ENCODE results near the gene GJD3.

Gene GJD3

DNA sequence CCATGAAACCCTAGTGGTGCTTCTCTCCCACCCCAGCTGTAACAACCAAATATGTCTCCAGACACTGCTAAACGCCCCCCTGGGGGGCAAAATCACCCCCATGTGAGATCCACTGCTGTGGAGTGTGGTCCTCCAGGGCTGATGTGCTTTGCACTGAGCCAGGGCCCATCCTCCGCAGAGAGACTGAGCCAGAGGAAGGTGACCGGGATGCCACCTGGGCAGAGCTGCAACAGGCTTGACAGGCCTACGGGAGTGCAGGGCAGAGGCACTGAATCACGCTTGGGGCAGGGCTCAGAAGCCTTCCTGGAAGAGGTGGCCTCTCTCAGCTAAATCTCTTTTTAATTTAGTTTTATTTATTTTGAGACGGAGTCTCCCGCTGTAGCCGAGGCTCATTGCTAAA lies 4.4 kb downstream of the GJD3 start:
- no peak for DNase-seq (ENCODE audit: low read depth)
- TF ChIP-seq, protein P1, sequence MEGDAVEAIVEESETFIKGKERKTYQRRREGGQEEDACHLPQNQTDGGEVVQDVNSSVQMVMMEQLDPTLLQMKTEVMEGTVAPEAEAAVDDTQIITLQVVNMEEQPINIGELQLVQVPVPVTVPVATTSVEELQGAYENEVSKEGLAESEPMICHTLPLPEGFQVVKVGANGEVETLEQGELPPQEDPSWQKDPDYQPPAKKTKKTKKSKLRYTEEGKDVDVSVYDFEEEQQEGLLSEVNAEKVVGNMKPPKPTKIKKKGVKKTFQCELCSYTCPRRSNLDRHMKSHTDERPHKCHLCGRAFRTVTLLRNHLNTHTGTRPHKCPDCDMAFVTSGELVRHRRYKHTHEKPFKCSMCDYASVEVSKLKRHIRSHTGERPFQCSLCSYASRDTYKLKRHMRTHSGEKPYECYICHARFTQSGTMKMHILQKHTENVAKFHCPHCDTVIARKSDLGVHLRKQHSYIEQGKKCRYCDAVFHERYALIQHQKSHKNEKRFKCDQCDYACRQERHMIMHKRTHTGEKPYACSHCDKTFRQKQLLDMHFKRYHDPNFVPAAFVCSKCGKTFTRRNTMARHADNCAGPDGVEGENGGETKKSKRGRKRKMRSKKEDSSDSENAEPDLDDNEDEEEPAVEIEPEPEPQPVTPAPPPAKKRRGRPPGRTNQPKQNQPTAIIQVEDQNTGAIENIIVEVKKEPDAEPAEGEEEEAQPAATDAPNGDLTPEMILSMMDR (conservative IDR thresholded peaks at IDR 0.05; ENCODE audit: low read depth, low read length): no peak
- no peak overlapping the region for H3K4me3 ChIP-seq (ENCODE audit: low read depth, low read length)

DNA sequence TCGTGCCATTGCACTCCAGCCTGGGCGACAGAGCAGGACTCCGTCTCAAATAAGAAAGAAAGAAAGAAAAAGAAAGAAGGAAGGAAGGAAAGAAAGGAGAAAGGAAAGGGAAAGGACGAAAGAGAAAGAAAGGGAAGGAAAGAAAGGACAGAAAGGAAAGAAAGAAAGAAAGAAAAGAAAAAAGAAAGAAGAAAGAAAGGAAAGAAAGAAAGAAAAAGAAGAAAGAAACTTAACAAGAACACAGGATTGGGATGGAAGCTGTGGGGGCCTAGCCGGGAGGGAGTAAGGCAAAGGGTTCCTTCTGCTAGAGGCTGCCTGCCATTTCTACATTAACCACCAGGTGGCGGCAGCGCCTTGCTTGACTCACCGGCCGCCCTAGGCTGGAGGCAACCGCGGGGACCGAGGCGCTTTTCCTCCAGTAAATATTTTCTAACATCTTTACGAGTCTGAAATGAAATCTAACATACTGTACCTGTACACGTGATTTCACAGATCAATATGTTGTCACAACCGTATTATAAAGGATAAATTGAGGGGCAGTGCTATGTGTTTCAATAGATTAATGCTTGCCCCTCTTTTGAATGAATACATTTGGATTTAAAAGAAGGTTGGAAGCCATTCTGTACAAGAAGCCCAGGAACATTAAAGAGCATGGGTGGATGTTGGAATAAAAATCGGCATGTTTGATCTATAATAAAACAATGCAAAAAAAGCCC lies 6.1 kb downstream of the GJD3 start:
- peak overlapping the region; percentile 8 for H3K4me3 ChIP-seq (ENCODE audit: low read depth, low read length)
- peak; percentile 90 for DNase-seq (ENCODE audit: low read depth)
- TF ChIP-seq, protein P1 (conservative IDR thresholded peaks at IDR 0.05; ENCODE audit: low read depth, low read length): peak; percentile 96

DNA sequence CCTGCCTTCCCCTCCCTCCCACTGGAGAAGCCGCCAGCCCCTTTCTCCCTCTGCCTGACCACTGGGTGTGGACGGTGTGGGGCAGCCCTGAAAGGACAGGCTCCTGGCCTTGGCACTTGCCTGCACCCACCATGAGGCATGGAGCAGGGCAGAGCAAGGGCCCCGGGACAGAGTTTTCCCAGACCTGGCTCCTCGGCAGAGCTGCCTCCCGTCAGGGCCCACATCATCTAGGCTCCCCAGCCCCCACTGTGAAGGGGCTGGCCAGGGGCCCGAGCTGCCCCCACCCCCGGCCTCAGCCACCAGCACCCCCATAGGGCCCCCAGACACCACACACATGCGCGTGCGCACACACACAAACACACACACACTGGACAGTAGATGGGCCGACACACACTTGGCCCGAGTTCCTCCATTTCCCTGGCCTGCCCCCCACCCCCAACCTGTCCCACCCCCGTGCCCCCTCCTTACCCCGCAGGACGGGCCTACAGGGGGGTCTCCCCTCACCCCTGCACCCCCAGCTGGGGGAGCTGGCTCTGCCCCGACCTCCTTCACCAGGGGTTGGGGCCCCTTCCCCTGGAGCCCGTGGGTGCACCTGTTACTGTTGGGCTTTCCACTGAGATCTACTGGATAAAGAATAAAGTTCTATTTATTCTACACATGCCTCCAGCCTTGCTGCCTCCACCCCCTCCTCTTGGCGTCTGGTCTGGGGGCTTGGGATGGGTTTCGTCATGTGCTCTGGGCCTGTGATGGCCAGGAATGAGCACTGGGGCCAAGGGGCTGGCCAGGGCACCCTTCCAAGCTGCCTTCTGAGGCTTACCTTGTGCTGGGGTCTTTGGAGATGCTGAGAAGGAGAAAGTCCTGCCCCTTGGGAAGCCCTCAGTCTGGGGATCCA lies 7.3 kb downstream of the GJD3 start:
- no peak overlapping the region for H3K4me3 ChIP-seq (ENCODE audit: low read depth, low read length)
- TF ChIP-seq, protein P1 (conservative IDR thresholded peaks at IDR 0.05; ENCODE audit: low read depth, low read length): no peak
- DNase-seq (ENCODE audit: low read depth): no peak

DNA sequence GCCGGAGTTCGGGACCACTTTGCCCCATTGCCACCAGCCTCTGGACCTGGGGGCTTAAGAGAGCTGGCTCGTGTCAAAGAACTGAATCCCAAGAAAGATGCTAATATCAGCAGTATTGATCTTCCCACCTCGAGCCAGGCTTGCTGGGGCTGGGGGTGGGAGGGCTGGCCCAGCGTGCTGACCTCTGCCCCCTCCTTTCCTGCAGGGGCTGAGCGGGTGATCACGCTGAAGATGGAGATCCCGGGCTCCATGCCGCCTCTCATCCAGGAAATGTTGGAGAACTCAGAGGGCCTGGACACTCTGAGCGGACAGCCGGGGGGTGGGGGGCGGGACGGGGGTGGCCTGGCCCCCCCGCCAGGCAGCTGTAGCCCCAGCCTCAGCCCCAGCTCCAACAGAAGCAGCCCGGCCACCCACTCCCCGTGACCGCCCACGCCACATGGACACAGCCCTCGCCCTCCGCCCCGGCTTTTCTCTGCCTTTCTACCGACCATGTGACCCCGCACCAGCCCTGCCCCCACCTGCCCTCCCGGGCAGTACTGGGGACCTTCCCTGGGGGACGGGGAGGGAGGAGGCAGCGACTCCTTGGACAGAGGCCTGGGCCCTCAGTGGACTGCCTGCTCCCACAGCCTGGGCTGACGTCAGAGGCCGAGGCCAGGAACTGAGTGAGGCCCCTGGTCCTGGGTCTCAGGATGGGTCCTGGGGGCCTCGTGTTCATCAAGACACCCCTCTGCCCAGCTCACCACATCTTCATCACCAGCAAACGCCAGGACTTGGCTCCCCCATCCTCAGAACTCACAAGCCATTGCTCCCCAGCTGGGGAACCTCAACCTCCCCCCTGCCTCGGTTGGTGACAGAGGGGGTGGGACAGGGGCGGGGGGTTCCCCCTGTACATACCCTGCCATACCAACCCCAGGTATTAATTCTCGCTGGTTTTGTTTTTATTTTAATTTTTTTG lies 8.5 kb downstream of the GJD3 start:
- TF ChIP-seq, protein P1 (conservative IDR thresholded peaks at IDR 0.05; ENCODE audit: low read depth, low read length): no peak
- no peak for DNase-seq (ENCODE audit: low read depth)
- H3K4me3 ChIP-seq (ENCODE audit: low read depth, low read length): no peak overlapping the region

DNA sequence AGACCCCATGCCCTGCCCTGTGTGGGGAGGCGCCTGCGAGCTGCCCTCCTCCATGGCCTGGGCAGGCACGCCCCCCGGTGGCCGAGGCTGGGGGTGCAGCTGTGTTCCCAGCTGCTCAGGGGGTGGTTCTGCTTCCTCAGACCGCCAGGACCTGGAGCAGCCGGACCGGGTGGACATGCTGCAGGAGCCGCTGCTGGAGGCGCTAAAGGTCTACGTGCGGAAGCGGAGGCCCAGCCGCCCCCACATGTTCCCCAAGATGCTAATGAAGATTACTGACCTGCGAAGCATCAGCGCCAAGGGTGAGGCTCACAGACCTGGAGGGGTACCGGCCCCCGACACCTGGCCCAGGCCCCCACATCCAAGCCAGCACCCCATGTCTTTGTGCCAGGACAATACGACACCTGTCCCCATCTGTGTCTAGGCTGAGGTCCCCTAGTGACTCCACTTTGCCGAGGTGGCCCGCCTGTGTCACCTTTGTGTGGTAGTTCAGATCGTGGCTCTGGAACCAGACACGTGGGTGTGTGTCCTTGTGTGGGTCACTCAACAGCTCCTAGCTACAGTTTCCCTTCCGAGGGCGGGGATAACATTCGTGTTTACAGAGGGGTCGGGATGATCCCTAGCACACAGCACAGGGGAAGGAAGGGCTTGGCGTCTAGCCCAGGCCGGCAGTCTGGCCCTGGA lies 9.3 kb downstream of the GJD3 start:
- DNase-seq (ENCODE audit: low read depth): peak; percentile 66
- H3K4me3 ChIP-seq (ENCODE audit: low read depth, low read length): no peak overlapping the region
- TF ChIP-seq, protein P1 (conservative IDR thresholded peaks at IDR 0.05; ENCODE audit: low read depth, low read length): peak; percentile 92
